GM12864 (cell line): Measurements from ENCODE around the gene THAP8.
"Not testable (repeated sequence)": the region's sequence is repeated elsewhere in the genome, so short reads cannot be mapped to it uniquely, and the experiment has no call there.

ENCODE experiments used
- DNase-seq: peaks from one replicate; pipeline ENCODE4 v3.0.0-alpha.2; 2011; ENCODE audit warnings: low read depth
- H3K4me3 ChIP-seq: 2 replicates; pipeline ENCODE4 v1.5.1; 2011; ENCODE audit warnings: mild to moderate bottlenecking, low read depth, low read length, control low read depth
- TF ChIP-seq, protein P1 (sequence below): IDR thresholded peaks from 2 replicates; pipeline ENCODE4 v1.5.1; 2011; ENCODE audit warnings: low read depth, mild to moderate bottlenecking, moderate library complexity, low read length, control low read depth, inconsistent platforms; ENCODE audit errors: missing control alignments

THAP8 gene

DNA sequence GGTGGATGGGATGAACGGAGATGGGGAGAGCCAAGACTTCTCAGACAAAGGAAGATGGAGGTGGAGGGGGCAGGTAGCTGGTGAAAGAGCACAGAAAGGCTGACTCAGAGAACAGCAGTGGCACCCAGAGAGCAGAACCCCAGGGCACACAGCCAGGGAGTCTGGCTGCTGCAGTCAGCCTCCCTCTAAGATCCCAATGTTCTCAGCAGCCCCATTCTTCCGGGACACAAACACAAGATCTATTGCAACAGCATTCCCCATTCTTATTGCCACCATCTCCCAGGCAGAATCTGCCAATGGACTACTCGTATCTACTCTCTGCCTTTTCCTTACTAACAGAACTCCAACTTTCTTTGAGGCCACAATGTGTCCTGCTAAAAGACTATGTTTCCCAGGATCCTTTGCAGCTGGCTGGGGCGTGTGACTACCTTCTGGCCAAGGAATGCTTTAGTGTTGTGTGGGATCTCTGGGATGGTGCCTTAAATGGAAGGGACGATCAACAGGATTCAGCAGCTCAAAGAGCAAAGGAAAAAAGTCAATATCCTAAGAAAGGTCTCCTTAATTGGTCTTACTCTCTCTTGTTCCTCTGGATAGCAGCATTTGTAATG lies 7.5 kb downstream of the THAP8 start:
- H3K4me3 ChIP-seq = no peak overlapping the region
- no peak for DNase-seq
- TF ChIP-seq, protein P1, sequence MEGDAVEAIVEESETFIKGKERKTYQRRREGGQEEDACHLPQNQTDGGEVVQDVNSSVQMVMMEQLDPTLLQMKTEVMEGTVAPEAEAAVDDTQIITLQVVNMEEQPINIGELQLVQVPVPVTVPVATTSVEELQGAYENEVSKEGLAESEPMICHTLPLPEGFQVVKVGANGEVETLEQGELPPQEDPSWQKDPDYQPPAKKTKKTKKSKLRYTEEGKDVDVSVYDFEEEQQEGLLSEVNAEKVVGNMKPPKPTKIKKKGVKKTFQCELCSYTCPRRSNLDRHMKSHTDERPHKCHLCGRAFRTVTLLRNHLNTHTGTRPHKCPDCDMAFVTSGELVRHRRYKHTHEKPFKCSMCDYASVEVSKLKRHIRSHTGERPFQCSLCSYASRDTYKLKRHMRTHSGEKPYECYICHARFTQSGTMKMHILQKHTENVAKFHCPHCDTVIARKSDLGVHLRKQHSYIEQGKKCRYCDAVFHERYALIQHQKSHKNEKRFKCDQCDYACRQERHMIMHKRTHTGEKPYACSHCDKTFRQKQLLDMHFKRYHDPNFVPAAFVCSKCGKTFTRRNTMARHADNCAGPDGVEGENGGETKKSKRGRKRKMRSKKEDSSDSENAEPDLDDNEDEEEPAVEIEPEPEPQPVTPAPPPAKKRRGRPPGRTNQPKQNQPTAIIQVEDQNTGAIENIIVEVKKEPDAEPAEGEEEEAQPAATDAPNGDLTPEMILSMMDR = no peak

DNA sequence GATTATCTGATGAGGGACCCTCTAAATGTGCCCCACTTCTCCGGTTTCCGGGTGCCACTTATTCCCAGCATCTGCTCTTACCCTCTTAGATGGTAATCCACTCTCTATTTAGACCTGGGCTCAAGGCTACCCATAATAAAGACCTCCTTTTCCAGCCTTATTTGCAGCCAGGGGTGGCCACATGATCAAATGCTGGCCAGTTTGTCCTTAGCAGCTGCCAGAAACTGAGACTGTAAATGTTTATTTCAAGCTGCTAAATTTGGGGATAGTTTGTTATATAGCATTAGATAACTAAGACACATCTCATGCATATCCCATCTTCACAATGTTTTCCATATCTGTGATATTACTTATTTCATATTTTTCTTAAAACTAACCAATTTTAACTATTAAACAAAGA lies 10.1 kb downstream of the THAP8 start:
- no peak for DNase-seq
- no peak overlapping the region for H3K4me3 ChIP-seq
- TF ChIP-seq, protein P1 = no peak

DNA sequence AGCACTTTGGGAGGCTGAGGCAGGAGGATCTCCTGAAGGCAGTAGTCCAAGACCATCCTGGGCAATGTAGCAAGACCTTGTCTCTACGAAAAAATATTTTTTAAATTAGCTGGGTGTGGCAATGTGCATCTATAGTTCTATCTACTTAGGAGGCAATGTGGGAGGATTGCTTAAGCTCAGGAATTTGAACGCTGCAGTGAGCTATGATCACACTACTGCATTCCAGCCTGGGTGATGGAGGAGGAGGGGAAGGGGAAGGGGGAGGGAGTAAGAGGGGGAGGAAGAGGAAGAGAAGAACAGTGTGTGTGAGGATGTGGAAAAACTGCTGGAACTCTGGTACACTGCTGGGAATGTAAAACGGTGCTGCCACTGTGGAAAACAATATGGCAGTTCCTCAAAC lies 12.3 kb downstream of the THAP8 start:
- DNase-seq = no peak
- TF ChIP-seq, protein P1 = no peak
- H3K4me3 ChIP-seq = no peak overlapping the region

DNA sequence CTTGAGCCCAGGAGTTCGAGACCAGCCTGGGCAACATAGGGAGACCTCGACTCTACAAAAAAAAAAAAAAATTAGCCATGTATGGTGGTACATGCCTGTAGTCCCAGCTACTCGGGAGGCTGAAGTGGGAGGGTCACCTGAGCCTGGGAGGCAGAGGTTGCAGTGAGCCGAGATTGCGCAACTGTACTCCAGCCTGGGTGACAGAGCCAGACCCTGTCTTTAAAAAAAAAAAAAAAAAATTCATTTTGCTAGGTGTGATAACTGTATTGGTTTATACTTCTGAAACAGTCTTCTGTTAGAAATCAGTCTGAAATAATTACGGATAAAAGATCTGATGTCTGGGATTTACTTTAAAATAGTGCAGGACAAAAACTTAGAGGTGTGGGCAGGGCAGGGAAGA lies 13.0 kb downstream of the THAP8 start:
- not testable (repeated sequence) for DNase-seq, H3K4me3 ChIP-seq

DNA sequence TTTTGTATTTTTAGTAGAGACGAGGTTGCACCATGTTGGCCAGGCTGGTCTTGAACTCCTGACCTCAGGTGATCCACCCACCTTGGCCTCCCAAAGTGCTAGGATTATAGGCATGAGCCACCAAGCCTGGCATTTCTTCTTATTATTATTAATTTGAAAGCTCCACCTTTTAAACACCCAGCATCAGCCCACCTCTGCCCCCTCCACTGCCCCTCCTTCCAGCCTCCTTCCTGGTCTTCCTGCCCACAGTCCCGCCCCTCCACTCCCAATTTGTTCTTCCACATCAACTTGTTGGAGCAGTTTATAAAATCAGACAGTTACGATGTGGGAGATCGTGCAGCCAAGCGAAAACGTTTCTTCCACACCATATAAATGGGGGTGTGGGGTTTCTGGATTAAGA lies 13.6 kb downstream of the THAP8 start:
- no peak for DNase-seq
- H3K4me3 ChIP-seq = no peak overlapping the region
- TF ChIP-seq, protein P1 = no peak

DNA sequence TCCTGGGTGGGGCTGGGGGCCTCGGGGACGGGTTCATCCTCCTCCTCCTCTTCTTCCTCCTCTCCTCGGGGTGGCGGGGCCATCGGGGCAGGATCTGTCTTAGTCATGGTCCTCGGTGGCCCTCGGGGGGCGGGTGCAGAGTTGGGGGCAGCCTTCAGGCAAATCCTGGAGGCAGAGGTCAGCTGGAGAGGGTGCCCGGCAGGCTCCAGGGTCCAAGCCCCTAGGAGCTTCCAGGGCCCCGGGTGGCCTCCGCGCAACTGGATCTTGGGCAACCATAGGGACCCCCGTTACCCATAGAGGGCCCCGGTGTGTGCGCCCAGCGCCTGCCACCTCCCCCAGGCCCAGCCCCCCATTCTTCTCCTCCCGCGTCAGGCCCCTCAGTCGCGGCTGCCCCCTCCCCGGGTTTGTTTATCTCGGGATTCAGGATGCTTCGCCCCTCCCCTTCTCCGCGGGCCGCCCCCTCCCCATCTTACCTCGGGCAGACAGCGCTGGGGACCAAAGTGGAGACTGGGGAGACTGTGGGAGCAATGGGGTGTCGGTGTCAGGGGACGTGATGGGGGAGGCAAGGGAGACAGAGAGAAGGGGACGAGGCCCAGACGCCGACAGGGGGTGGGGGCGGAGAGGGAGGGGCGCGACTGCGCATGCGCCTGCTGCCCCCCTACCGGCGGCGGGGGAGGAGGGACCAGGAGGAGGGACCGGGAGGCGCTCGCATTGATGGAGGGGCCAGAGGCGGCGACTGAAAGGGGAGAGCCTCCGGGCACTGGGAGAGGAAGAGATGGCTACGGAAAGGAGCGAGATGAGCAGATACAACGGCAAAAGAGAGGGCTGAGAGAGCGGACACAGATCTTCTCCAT lies 21.6 kb downstream of the THAP8 start, which contains the start of gene CLIP3:
CLIP3 (minus strand) TSS at position 623 of the 854 bp plus-strand sequence; CDS start at position 107, 516 bp downstream.
- TF ChIP-seq, protein P1 = no peak
- H3K4me3 ChIP-seq = peak within 1 kb of the TSS; percentile 39
- no peak for DNase-seq

DNA sequence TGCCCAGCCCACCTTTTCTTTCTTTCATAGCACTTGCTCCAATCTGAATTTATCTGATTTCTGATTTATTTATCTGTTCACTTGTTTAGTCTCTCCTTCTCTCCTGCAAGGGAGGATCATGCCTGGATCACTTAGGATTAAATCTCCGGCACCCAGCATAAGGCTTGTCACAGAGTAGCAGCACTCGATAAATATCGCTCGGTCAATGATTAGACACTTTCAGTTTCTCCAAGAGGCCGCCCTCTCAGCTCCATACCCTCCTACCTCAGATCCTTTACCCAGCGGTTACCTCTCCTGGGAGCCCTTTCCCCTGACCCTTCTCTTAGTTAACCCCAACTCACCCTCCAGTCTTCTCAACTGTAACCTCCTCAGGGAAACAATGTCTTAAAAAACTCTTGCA lies 22.8 kb downstream of the THAP8 start:
- DNase-seq = no peak
- H3K4me3 ChIP-seq = no peak overlapping the region
- TF ChIP-seq, protein P1 = no peak
